ENCODE measurements around the gene FBXL5. TPM values are rescaled to one million over a fixed set of nuclear protein-coding genes. Genes with fewer than 3 reads are reported as not detected.
A peak's percentile ranks its signal among the peaks of the same experiment; 100 is the strongest.

The FBXL5 gene
- total and polyA plus RNA-seq, 11 donors = 32.7 to 112 (median 81.5) TPM

DNA sequence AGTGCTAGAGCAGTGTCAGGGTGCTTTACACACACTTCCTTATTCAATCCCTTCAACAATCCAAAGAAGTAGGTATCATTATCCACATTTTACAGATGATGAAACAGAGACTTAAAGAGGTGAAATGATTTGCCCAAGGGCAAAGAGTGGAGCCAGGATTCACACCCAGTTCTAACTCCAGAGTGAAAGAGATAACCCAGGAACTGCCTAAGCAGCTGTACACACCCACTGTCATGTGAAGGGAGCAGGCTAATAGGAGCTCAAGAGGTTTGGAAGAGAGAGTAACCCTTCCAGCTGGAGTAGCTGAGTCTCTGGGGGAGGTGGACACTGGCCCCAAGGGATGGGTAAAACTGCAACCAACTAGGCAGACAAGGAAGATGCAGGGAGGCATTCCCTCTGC is 92.5 kb downstream of the FBXL5 start:
- intact Hi-C loops (cut with DNase I) = no loop called here
- TF ChIP-seq POLR2A (IDR thresholded peaks at IDR 0.05) = no peak
- TF ChIP-seq, protein P1, sequence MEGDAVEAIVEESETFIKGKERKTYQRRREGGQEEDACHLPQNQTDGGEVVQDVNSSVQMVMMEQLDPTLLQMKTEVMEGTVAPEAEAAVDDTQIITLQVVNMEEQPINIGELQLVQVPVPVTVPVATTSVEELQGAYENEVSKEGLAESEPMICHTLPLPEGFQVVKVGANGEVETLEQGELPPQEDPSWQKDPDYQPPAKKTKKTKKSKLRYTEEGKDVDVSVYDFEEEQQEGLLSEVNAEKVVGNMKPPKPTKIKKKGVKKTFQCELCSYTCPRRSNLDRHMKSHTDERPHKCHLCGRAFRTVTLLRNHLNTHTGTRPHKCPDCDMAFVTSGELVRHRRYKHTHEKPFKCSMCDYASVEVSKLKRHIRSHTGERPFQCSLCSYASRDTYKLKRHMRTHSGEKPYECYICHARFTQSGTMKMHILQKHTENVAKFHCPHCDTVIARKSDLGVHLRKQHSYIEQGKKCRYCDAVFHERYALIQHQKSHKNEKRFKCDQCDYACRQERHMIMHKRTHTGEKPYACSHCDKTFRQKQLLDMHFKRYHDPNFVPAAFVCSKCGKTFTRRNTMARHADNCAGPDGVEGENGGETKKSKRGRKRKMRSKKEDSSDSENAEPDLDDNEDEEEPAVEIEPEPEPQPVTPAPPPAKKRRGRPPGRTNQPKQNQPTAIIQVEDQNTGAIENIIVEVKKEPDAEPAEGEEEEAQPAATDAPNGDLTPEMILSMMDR (IDR thresholded peaks at IDR 0.05) = no peak
- Histone ChIP-seq H3K27me3 (no peaks in the 10 kb centered on the region), H3K9me3 (no peaks in the 10 kb centered on the region), H3K4me3 (no peak overlapping the region), H3K4me1 (peaks cover 0 to 5% (median 0%) of the 10 kb centered on the region in 12 donors), H3K27ac (no peak overlapping the region), H3K36me3 (peaks cover 0 to 94% (median 35%) of the 10 kb centered on the region in 9 donors)
- ATAC-seq (peak in 1 of 4 donors; percentile 13), DNase-seq (no peak)

DNA sequence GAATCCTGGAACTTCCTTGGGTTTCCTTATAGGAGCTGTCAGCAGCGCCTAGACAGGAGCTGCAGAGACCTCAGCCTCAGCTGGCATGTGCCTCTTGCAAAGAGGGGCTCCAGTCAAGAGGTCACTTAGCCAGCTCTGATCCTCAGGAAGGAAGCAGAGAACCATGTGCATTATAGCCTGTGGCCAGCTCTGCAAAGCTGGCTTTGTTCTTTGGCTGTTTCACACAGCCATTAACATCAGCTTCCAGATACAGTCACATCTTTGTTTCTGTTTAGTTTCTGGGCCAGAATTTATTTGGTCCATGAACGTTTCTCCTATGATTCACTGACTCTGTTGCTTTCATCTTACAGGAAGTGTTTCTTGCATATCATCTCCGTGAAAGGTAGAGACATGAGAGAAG is 93.0 kb downstream of the FBXL5 start:
- DNase-seq (no peak), ATAC-seq (no peak)
- 66 to 75% (median 71%) methylated on average over 3 of the region's 3 CpGs for WGBS, 4 donors
- intact Hi-C loops (cut with DNase I) = no loop called here
- Histone ChIP-seq H3K4me1 (peaks cover 0 to 5% (median 0%) of the 10 kb centered on the region in 12 donors), H3K9me3 (no peaks in the 10 kb centered on the region), H3K36me3 (peaks cover 0 to 94% (median 33%) of the 10 kb centered on the region in 9 donors), H3K4me3 (no peak overlapping the region), H3K27me3 (no peaks in the 10 kb centered on the region), H3K27ac (no peak overlapping the region)
- no peak for TF ChIP-seq POLR2A (IDR thresholded peaks at IDR 0.05)
- TF ChIP-seq, protein P1 (IDR thresholded peaks at IDR 0.05) = no peak

DNA sequence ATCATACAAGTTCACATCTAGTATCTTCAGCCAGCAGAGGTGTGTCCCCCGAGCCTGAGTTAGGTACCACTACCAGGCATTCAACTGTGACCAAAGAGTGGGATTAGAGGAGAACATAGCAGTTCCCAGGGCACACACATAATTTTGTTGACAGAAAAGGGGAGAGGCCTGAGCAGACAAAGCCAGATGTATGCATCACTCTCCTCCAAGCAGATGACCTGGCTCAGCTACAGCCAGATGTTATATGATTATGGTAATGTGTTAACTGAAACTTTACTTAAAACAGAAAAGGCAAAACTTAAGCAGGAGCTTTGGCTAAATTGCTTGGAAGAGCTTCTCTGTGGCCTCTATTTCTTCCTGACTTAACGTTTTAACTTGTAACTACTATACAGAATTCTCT is 96.6 kb downstream of the FBXL5 start:
- 91 to 94% (median 93%) methylated on average over 2 of the region's 2 CpGs for WGBS, 4 donors
- no peak overlapping the region for H3K4me3 ChIP-seq
- DNase-seq = no peak
- TF ChIP-seq, protein P1 (IDR thresholded peaks at IDR 0.05) = no peak
- no peak for TF ChIP-seq POLR2A (IDR thresholded peaks at IDR 0.05)
- H3K9me3 ChIP-seq = no peaks in the 10 kb centered on the region
- H3K27ac ChIP-seq = no peak overlapping the region
- peaks cover 0 to 93% (median 23%) of the 10 kb centered on the region in 9 donors for H3K36me3 ChIP-seq
- no peak for ATAC-seq
- H3K4me1 ChIP-seq = peaks cover 0 to 5% (median 0%) of the 10 kb centered on the region in 12 donors
- H3K27me3 ChIP-seq = no peaks in the 10 kb centered on the region
- intact Hi-C loops (cut with DNase I) = no loop called here

DNA sequence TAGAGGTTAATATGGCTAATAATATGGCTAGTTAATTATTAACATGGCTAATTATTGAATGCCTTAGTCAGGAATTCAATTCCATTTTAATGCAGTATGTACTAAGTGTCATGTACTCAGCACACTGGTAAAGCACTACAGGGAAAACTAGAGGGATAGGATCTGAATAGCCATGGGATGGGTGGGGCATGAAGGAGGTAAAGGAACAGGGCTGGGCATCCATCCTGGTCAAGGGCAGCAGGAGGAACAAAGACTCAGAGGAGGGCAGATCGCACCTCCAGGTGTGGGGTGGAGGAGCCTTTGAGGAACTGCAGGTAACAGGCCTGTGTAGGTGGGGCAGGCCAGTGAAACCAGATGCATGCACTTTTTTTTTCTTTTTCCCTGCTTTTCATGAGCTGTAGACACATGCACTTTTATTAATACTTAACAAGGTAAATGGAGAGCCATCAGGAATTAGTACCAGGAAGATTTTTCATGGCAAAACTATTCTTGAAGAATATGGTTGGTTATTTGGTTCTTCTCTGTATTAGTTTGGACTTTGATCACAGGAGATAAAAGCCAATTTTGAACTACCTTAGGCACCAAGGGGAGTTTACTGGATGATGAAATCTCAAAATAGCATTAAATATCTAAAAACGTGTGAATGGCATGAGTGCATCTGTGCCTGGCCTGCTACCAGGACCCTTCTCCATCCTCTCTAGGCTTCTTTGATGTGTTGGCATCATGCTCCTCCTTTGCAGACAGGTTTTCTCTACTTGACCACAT is 97.2 kb downstream of the FBXL5 start:
- TF ChIP-seq, protein P1 (IDR thresholded peaks at IDR 0.05) = no peak
- no peak for TF ChIP-seq POLR2A (IDR thresholded peaks at IDR 0.05)
- no peak for DNase-seq
- Histone ChIP-seq H3K36me3 (peaks cover 0 to 93% (median 19%) of the 10 kb centered on the region in 9 donors), H3K4me3 (no peak overlapping the region), H3K9me3 (no peaks in the 10 kb centered on the region), H3K27ac (no peak overlapping the region), H3K4me1 (peaks cover 0 to 5% (median 0%) of the 10 kb centered on the region in 12 donors), H3K27me3 (no peaks in the 10 kb centered on the region)
- intact Hi-C loops (cut with DNase I) = no loop called here
- no peak for ATAC-seq
- WGBS, 4 donors = 66 to 95% (median 83%) methylated on average over 2 of the region's 2 CpGs
